ENCODE results near the gene PHTF2. TPM values are rescaled to one million over a fixed set of nuclear protein-coding genes. Genes with fewer than 3 reads are reported as not detected.

The PHTF2 gene
- total and polyA plus RNA-seq, 10 of the 15 experiments (the other 5 are each of a cell fraction or from before 2014, with no cell fraction given): 12.9 to 41.8 (median 27.0) TPM

GRCh38 chr7:77819021-77819420 lies 20.4 kb downstream of the PHTF2 start:
- Histone ChIP-seq H3K36me3 (ENCODE audit: control insufficient read depth in 2 of 2, insufficient read depth in 2 of 2, low read length in 1 of 2) (peaks cover 6 to 13% of the 10 kb centered on the region in 2 experiments; a peak in 3 of 4 replicates), H3K79me2 (ENCODE audit: control insufficient read depth, insufficient read depth, low read length) (peaks cover 38% of the 10 kb centered on the region), H3K4me1 (ENCODE audit: control insufficient read depth, insufficient read depth, low read length) (peaks cover 4% of the 10 kb centered on the region; the same call in 1 of the 2 replicates), H4K20me1 (ENCODE audit: control insufficient read depth, insufficient read depth) (no peaks in the 10 kb centered on the region), H3K9me3 (replicated peaks; ENCODE audit: control insufficient read depth, insufficient read depth, low read length) (peaks cover 57% of the 10 kb centered on the region), H3K9ac (ENCODE audit: control insufficient read depth, insufficient read depth, low read length) (no peak overlapping the region), H2AFZ (ENCODE audit: control insufficient read depth, low read depth, low read length) (no peak overlapping the region), H3K27ac (ENCODE audit: control insufficient read depth, insufficient read depth) (no peak overlapping the region), H3K4me3 (no peak overlapping the region), H3K4me2 (ENCODE audit: control insufficient read depth, insufficient read depth) (no peak overlapping the region), H3K27me3 (replicated peaks in 1 of 2; ENCODE audit: control insufficient read depth in 2 of 2, insufficient read depth in 2 of 2, low read length in 1 of 2) (no peaks in the 10 kb centered on the region)
- in situ Hi-C loops (cut with MboI): no loop called here
- POLR2A ChIA-PET: no interaction called here
- CTCF ChIA-PET: interaction anchor here (1.6 kb wide), 1 partner anchor 15 kb away, joined by 3 read pairs; no protein-coding TSS in a partner anchor
- no TSS peak for BruUV-seq (replicated peaks)
- RAD21 ChIA-PET (ENCODE audit: unreplicated experiment): no interaction called here
- intact Hi-C loops (cut with micrococcal nuclease; ENCODE audit: unreplicated experiment): no loop called here
- no peak for DNase-seq (ENCODE audit: low read depth, low spot score)
- no peak for TF ChIP-seq TAF1 (IDR thresholded peaks at IDR 0.05; ENCODE audit: borderline replicate concordance, low read depth, low read length)
- TF ChIP-seq NBN (IDR thresholded peaks at IDR 0.05): no peak
- no peak for TF ChIP-seq BCL11A (IDR thresholded peaks at IDR 0.05; ENCODE audit: low read depth, low read length)
- no peak for TF ChIP-seq EED (IDR thresholded peaks at IDR 0.05; ENCODE audit: low read depth)
- no peak for TF ChIP-seq IRF3 (IDR thresholded peaks at IDR 0.05)
- TF ChIP-seq, protein P1, sequence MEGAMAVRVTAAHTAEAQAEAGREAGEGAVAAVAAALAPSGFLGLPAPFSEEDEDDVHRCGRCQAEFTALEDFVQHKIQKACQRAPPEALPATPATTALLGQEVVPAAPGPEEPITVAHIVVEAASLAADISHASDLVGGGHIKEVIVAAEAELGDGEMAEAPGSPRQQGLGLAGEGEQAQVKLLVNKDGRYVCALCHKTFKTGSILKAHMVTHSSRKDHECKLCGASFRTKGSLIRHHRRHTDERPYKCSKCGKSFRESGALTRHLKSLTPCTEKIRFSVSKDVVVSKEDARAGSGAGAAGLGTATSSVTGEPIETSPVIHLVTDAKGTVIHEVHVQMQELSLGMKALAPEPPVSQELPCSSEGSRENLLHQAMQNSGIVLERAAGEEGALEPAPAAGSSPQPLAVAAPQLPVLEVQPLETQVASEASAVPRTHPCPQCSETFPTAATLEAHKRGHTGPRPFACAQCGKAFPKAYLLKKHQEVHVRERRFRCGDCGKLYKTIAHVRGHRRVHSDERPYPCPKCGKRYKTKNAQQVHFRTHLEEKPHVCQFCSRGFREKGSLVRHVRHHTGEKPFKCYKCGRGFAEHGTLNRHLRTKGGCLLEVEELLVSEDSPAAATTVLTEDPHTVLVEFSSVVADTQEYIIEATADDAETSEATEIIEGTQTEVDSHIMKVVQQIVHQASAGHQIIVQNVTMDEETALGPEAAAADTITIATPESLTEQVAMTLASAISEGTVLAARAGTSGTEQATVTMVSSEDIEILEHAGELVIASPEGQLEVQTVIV (IDR thresholded peaks at IDR 0.05; ENCODE audit: borderline replicate concordance, partially characterized antibody): no peak
- TF ChIP-seq TBL1XR1 (IDR thresholded peaks at IDR 0.05; ENCODE audit: low read depth, low read length): no peak
- TF ChIP-seq MAX (IDR thresholded peaks at IDR 0.05; ENCODE audit: low read depth, low read length): no peak
- no peak for TF ChIP-seq HDGF (IDR thresholded peaks at IDR 0.05)
- TF ChIP-seq STAT1 (conservative IDR thresholded peaks at IDR 0.05): no peak
- no peak for TF ChIP-seq POLR2AphosphoS2 (IDR thresholded peaks at IDR 0.05; ENCODE audit: low read depth, low read length)
- TF ChIP-seq KLF5 (IDR thresholded peaks at IDR 0.05; ENCODE audit: partially characterized antibody): no peak
- TF ChIP-seq ZNF207 (IDR thresholded peaks at IDR 0.05; ENCODE audit: borderline replicate concordance): no peak
- TF ChIP-seq ZNF24 (IDR thresholded peaks at IDR 0.05): no peak
- no peak for TF ChIP-seq ASH2L (IDR thresholded peaks at IDR 0.05; ENCODE audit: borderline replicate concordance, low read depth)
- no peak for TF ChIP-seq RELA (IDR thresholded peaks at IDR 0.05; ENCODE audit: borderline replicate concordance, partially characterized antibody)
- TF ChIP-seq SUPT20H (IDR thresholded peaks at IDR 0.05; ENCODE audit: borderline replicate concordance, control insufficient read depth, low read depth, low read length): no peak
- TF ChIP-seq CREB1 (IDR thresholded peaks at IDR 0.05; ENCODE audit: low read depth): no peak
- no peak for FAIRE-seq
- SMC1A ChIA-PET (ENCODE audit: uncharacterized antibody, unreplicated experiment): no interaction called here
- ATAC-seq: no peak
